GM12872 (cell line): ENCODE measurements around the gene BFSP1.

Source experiments
- CTCF ChIP-seq: IDR thresholded peaks from 3 replicates; pipeline ENCODE4 v1.5.1; 2011; ENCODE audit warnings: low read depth, mild to moderate bottlenecking, low read length, moderate library complexity; ENCODE audit not compliant: insufficient read depth

The BFSP1 gene

GRCh38 chr20:17562804-17563305 lies 31.7 kb upstream of the BFSP1 start:
- no peak for TF ChIP-seq CTCF

- no peak for TF ChIP-seq CTCF
Observed at GRCh38 chr20:17560344-17561074, 29.3 kb upstream of the BFSP1 start.

- no peak for TF ChIP-seq CTCF
Observed at GRCh38 chr20:17559338-17559737, 28.2 kb upstream of the BFSP1 start.

- no peak for TF ChIP-seq CTCF
Observed at GRCh38 chr20:17558941-17559304, 27.7 kb upstream of the BFSP1 start.

- TF ChIP-seq CTCF = no peak
Observed at GRCh38 chr20:17558154-17558940, 27.2 kb upstream of the BFSP1 start.

- no peak for TF ChIP-seq CTCF
Observed at GRCh38 chr20:17557675-17558006, 26.5 kb upstream of the BFSP1 start.

GRCh38 chr20:17556837-17557674 lies 25.9 kb upstream of the BFSP1 start:
- TF ChIP-seq CTCF = no peak
